Lower leg skin (tissue), 4 donors: ENCODE results near the gene CDKL5. TPM values are rescaled to one million over a fixed set of nuclear protein-coding genes. Genes with fewer than 3 reads are reported as not detected.

Experiments used
- DNase-seq, 2 donors: peaks; one replicate each; pipeline ENCODE4 v3.0.0-alpha.2; 2019; ENCODE audit warnings: low spot score in 2 of 2
- H3K4me3 ChIP-seq: fragments of 200-600 bp; sonication (generic); 2 replicates; pipeline ENCODE4 v1.5.1; 2017; ENCODE audit warnings: mild to moderate bottlenecking, low read depth; ENCODE audit not compliant: poor library complexity, severe bottlenecking
- POLR2A ChIP-seq, 2 donors: fragments of 450-650 bp; IDR thresholded peaks; one replicate each; pipeline ENCODE4 v1.6.1; 2016 to 2017; ENCODE audit warnings: antibody characterized with exemption in 2 of 2, mild to moderate bottlenecking in 1 of 2, moderate library complexity in 1 of 2
- WGBS, 2 donors: methylation state at CpG; one replicate each; pipeline ENCODE4 v1.1.5; 2018; 5-methylcytosine and 5-hydroxymethylcytosine counted together
- intact Hi-C: fragments of 100-400 bp; cut with DNase I; formaldehyde crosslinking; loops from one replicate; pipeline ENCODE4 v1.15.0; 2023; ENCODE audit warnings: low total_unique reads
- total RNA-seq, 4 donors: library from RNA; depleted of rRNA; stranded (reverse); fragments of >200 nt; gene quantifications; one replicate each; pipeline ENCODE4 v1.1.0, GENCODE V29; 2016
- TF ChIP-seq, protein P1 (sequence below), 3 donors: fragments of 450-650 bp; IDR thresholded peaks; one replicate each; pipeline ENCODE4 v1.5.1; 2016; ENCODE audit warnings: antibody characterized with exemption in 3 of 3, mild to moderate bottlenecking in 3 of 3, moderate library complexity in 2 of 3

CDKL5 gene
- total RNA-seq, 4 donors from 2014 or later = 3.3 to 9.2 (median 5.1) TPM

DNA sequence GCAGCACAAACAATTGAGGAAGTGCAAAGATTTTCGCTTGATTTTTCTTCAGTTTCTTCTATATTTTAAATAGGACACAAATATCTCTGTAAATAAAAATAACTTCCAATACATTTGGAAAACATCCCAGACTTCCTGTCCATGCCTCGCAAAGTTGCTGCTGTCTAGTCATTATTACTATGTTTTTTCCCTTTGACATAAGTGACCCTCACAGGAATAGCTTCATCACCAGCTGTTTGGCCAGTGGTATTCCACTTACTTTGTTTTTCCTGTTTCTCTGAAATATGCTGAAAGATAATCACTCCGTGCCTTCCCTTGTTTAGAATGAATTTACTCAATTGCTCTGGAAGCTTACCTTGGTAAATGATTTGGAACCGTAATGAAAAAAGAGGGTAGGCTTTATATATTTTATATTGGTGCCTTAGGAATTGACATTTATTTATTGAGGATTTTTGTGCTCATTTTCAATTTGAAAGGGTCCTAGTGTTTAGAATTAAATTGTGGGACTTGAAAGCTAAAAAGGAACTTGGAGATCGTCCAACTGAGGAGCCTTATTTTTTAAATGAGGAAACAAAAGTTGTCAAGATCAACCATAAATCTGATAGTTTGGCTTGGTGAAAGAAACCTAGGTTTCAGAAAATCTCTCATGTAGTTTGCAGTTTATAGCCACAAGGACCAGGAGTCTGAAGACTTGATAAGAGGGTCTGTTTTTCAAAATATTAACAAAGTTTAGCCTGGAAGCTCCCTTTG lies 65.6 kb downstream of the CDKL5 start:
- 65% methylated on average over 5 of the region's 5 CpGs for WGBS, 2 donors
- DNase-seq = no peak
- intact Hi-C loops = no loop called here
- TF ChIP-seq POLR2A (IDR thresholded peaks at IDR 0.05) = no peak
- TF ChIP-seq, protein P1, sequence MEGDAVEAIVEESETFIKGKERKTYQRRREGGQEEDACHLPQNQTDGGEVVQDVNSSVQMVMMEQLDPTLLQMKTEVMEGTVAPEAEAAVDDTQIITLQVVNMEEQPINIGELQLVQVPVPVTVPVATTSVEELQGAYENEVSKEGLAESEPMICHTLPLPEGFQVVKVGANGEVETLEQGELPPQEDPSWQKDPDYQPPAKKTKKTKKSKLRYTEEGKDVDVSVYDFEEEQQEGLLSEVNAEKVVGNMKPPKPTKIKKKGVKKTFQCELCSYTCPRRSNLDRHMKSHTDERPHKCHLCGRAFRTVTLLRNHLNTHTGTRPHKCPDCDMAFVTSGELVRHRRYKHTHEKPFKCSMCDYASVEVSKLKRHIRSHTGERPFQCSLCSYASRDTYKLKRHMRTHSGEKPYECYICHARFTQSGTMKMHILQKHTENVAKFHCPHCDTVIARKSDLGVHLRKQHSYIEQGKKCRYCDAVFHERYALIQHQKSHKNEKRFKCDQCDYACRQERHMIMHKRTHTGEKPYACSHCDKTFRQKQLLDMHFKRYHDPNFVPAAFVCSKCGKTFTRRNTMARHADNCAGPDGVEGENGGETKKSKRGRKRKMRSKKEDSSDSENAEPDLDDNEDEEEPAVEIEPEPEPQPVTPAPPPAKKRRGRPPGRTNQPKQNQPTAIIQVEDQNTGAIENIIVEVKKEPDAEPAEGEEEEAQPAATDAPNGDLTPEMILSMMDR (IDR thresholded peaks at IDR 0.05) = no peak
- no peak overlapping the region for H3K4me3 ChIP-seq

DNA sequence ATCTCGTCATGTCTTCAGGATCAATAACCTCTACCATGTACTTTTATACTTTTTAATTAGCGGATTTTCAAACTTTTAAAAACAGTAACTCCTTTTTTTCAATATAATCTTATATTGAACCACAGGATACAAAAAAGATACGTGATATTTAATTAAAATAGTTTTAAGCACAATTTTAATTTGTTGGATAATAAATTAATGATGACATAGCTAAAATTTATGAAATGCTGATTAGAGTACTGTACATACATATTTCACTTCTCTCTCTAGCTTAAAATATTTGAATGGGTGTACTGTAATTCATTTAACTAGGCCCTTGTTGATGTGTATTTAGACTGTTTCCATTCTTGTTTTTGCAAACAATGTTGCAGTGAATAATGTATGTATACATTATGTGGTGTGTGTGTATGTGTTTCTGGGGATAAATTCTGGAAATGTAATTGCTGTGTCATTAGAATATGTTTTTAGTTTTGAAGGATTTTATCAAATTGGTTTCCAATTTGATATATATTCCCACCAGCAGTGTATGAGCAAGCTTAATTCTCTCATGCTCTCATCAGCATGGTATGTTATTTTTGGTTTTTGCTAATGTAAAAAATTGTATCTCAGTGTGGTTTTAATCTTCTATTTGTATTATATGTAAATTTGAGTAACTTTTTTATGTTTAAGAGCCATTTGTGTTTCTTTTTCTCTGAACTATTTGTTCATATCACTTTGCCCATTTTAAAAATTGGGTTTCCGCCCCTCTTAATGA lies 66.4 kb downstream of the CDKL5 start:
- H3K4me3 ChIP-seq = no peak overlapping the region
- intact Hi-C loops = no loop called here
- DNase-seq = no peak
- 85 to 100% methylated on average over 4 of the region's 4 CpGs for WGBS, 2 donors
- no peak for TF ChIP-seq POLR2A (IDR thresholded peaks at IDR 0.05)
- TF ChIP-seq, protein P1 (IDR thresholded peaks at IDR 0.05) = no peak

DNA sequence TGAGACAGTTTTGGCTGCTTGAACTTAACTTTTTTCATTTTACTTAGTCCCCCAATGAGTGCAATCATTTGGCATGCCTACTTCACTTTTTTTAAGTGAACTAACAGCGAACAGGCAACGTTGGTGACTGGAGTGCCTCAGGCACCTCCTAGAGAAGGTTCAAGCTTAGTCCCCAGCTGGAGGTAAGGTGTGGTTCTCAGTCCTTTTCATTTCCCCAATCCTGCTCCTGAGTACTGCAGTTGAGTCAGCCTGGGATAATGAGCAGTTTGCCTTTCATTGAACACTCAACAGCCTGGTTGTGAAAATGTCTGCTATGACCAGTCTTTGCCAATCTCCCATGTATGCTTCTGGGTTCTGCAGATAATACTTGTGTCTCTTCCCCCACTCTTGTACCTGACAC lies 109.5 kb downstream of the CDKL5 start:
- intact Hi-C loops = no loop called here
- H3K4me3 ChIP-seq = no peak overlapping the region
- 62 to 75% methylated on average over 2 of the region's 2 CpGs for WGBS, 2 donors
- no peak for DNase-seq
- TF ChIP-seq POLR2A (IDR thresholded peaks at IDR 0.05) = no peak
- TF ChIP-seq, protein P1 (IDR thresholded peaks at IDR 0.05) = no peak

DNA sequence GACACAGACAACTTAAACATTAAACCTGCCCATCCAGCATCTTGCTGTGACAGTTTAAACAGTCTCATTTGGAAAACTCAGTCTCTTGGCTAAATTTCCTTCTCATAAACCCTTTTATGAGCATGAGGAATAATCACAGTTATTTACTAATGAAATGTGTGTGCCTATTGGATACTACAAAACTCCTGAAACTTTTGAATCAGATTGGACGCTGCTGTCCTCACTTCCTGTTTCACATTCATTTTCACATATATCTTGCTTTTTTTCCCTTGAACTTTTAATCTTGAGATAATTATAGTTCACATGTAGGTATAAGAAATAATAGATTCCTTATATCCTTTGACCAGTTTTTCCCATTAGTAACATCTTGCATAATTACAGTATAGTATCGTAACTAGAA lies 111.7 kb downstream of the CDKL5 start:
- no peak overlapping the region for H3K4me3 ChIP-seq
- no peak for DNase-seq
- TF ChIP-seq, protein P1 (IDR thresholded peaks at IDR 0.05) = no peak
- TF ChIP-seq POLR2A (IDR thresholded peaks at IDR 0.05) = no peak
- 79 to 92% methylated on average over 2 of the region's 2 CpGs for WGBS, 2 donors
- intact Hi-C loops = no loop called here

DNA sequence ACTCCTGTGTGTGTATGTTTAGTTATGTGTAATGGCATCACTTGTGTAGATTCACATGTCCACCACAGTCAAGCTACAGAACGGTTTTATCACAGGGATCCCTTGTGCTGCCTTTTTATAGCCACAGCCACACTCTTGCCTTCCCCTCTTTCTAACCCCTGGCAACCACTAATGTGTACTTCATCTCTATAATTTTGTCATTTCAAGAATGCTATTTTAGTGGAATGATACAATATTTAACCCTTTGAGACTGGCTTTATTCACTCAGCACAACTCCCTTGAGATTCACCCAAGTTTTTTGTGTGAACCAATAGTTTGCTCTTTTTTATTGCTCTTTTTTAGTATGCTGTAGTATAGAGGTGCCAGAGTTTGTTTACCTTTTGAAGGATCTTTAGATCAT lies 112.1 kb downstream of the CDKL5 start:
- TF ChIP-seq POLR2A (IDR thresholded peaks at IDR 0.05) = no peak
- TF ChIP-seq, protein P1 (IDR thresholded peaks at IDR 0.05) = no peak
- no peak for DNase-seq
- intact Hi-C loops = no loop called here
- 79 to 85% methylated on average over 1 of the region's 1 CpG for WGBS, 2 donors
- no peak overlapping the region for H3K4me3 ChIP-seq
